BE2C (cell line): ENCODE measurements around the gene AMDHD2.
"Not testable (repeated sequence)": the region's sequence is repeated elsewhere in the genome, so short reads cannot be mapped to it uniquely, and the experiment has no call there.

Source experiments
- DNase-seq: peaks from one replicate; pipeline ENCODE4 v3.0.0-alpha.2; 2020
- H3K27me3 ChIP-seq: fragments of 250-450 bp; sonication (Bioruptor Pico); 2 replicates; pipeline ENCODE4 v1.5.1; 2020; ENCODE audit warnings: mild to moderate bottlenecking
- H3K36me3 ChIP-seq: fragments of 250-450 bp; sonication (Bioruptor Pico); 2 replicates; pipeline ENCODE4 v1.5.1; 2020; ENCODE audit warnings: mild to moderate bottlenecking
- H3K4me1 ChIP-seq: fragments of 250-450 bp; sonication (Bioruptor Pico); 2 replicates; pipeline ENCODE4 v1.5.1; 2020
- H3K4me3 ChIP-seq: 2 replicates; pipeline ENCODE4 v1.5.1; 2011; ENCODE audit warnings: low read depth, low read length
- H3K9me3 ChIP-seq: fragments of 250-450 bp; sonication (Bioruptor Pico); 2 replicates; pipeline ENCODE4 v1.5.1; 2020
- TF ChIP-seq, protein P1 (sequence below): IDR thresholded peaks from 2 replicates; pipeline ENCODE4 v1.5.1; 2012; ENCODE audit warnings: mild to moderate bottlenecking, low read depth, low read length

The AMDHD2 gene

GRCh38 chr16:2537451-2538379 is 17.5 kb downstream of the AMDHD2 start, which contains the start of gene PDPK1:
Gene PDPK1, plus strand, starts transcription at chr16:2538021. Its CDS starts 92 bp downstream, at chr16:2538113.
- Histone ChIP-seq H3K36me3 (no peaks in the 10 kb centered on the region), H3K4me3 (peak within 1 kb of the TSS; percentile 66), H3K9me3 (no peaks in the 10 kb centered on the region), H3K4me1 (no peaks in the 10 kb centered on the region), H3K27me3 (no peaks in the 10 kb centered on the region)
- DNase-seq: peak; percentile 96
- TF ChIP-seq, protein P1, sequence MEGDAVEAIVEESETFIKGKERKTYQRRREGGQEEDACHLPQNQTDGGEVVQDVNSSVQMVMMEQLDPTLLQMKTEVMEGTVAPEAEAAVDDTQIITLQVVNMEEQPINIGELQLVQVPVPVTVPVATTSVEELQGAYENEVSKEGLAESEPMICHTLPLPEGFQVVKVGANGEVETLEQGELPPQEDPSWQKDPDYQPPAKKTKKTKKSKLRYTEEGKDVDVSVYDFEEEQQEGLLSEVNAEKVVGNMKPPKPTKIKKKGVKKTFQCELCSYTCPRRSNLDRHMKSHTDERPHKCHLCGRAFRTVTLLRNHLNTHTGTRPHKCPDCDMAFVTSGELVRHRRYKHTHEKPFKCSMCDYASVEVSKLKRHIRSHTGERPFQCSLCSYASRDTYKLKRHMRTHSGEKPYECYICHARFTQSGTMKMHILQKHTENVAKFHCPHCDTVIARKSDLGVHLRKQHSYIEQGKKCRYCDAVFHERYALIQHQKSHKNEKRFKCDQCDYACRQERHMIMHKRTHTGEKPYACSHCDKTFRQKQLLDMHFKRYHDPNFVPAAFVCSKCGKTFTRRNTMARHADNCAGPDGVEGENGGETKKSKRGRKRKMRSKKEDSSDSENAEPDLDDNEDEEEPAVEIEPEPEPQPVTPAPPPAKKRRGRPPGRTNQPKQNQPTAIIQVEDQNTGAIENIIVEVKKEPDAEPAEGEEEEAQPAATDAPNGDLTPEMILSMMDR: no peak

- not testable (repeated sequence) for H3K27me3 ChIP-seq, H3K4me1 ChIP-seq, H3K36me3 ChIP-seq, H3K9me3 ChIP-seq, DNase-seq, H3K4me3 ChIP-seq
Measured at GRCh38 chr16:2539192-2539844, 19.1 kb downstream of the AMDHD2 start.

GRCh38 chr16:2539845-2540458 is 19.8 kb downstream of the AMDHD2 start:
- not testable (repeated sequence) for H3K4me1 ChIP-seq, H3K4me3 ChIP-seq, H3K9me3 ChIP-seq, H3K27me3 ChIP-seq, H3K36me3 ChIP-seq
- peak; percentile 68 for DNase-seq
- TF ChIP-seq, protein P1: peak; percentile 53

DNA sequence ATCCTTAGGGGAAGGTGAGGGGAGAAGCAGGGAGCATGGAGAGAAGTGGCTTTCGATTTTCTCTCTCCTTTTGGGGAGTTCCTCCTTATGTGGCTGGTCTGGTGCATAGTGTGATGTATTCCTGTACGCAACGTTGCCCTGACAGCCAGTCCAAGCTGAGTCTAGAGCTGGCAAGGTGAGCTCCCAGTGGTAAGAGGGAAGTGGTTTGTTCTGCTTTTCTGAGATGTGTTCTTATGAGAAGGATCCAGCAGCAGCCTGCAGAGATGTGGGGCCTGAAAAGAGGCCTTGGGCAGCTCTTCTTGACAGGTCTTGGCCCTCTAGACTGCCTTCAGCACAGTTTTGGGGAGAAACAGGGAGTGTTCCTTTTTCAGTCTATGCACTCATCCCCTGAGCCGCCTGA is 20.7 kb downstream of the AMDHD2 start:
- not testable (repeated sequence) for H3K9me3 ChIP-seq, H3K4me3 ChIP-seq, H3K4me1 ChIP-seq, H3K36me3 ChIP-seq, DNase-seq, H3K27me3 ChIP-seq

DNA sequence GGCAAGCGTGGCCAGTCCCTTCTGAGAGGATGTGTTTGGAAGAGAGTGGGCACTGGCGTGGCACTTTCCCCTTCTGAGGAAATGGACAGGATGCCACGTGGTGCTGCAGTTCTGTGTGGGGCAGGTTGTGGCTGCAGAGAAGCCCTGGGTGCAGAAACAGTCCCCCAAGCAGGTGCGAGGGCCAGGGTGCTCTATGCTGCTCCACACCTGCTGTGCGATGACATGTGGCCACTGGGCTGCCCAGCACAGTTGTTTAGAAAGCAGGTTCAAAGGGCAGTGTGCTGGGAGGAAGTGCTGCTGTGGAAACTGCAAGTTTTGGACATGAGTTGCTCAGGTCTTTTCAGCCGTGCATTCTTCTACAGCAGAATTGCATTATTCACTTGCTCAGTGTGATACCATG is 21.2 kb downstream of the AMDHD2 start:
- H3K27me3 ChIP-seq, H3K9me3 ChIP-seq, DNase-seq, H3K36me3 ChIP-seq, H3K4me1 ChIP-seq, H3K4me3 ChIP-seq: not testable (repeated sequence)

- H3K4me3 ChIP-seq, H3K36me3 ChIP-seq, DNase-seq, H3K27me3 ChIP-seq, H3K4me1 ChIP-seq, H3K9me3 ChIP-seq: not testable (repeated sequence)
Measured at GRCh38 chr16:2543771-2544170, 23.6 kb downstream of the AMDHD2 start.

- H3K36me3 ChIP-seq, H3K27me3 ChIP-seq, H3K4me1 ChIP-seq, H3K4me3 ChIP-seq, H3K9me3 ChIP-seq, DNase-seq: not testable (repeated sequence)
Measured at GRCh38 chr16:2550283-2550878, 30.2 kb downstream of the AMDHD2 start.

DNA sequence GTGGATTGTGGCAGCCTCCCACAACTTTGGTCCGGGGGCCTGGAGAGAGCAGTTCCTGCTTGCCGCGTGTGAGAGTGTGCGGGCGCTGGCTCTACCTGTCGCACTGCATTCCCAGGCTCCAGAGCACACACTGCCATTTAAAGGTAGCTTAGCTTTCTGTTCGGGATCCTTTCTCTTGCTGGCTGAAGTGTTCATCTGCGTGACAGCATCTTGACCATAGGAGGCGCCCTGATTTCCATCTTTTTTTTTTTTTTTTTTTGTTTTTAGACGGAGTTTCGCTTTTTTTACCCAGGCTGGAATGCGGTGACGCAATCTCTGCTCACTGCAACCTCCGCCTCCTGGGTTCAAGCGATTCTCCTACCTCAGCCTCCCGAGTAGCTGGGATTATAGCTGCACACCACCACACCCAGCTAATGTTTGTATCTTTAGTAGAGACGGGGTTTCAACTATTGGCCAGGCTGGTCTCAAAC is 31.3 kb downstream of the AMDHD2 start:
- not testable (repeated sequence) for H3K4me3 ChIP-seq, H3K27me3 ChIP-seq, H3K36me3 ChIP-seq, H3K9me3 ChIP-seq, DNase-seq, H3K4me1 ChIP-seq

- H3K4me1 ChIP-seq, H3K27me3 ChIP-seq, H3K4me3 ChIP-seq, DNase-seq, H3K36me3 ChIP-seq, H3K9me3 ChIP-seq: not testable (repeated sequence)
Measured at GRCh38 chr16:2554709-2555425, 34.7 kb downstream of the AMDHD2 start.

DNA sequence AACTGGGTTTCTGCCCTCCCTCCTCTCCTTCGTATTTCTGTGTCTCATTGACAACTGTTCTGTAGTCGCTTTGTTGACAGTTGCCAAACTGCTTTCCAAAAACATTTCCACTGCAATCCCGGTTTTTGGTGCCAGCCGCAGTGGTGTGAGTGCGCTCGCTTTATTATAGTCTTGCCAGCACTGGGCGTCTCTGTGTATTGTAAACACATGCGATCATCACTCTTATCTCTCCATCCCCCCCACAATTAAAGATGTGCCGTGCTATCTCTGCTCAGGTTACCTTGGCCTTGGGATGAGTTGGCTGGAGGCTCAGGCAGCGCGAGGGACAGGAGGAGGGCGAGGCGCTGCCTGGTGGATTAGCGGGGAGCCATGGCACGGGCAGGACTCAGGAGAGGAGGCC is 37.0 kb downstream of the AMDHD2 start:
- H3K36me3 ChIP-seq, DNase-seq, H3K4me3 ChIP-seq, H3K27me3 ChIP-seq, H3K4me1 ChIP-seq, H3K9me3 ChIP-seq: not testable (repeated sequence)

- H3K4me1 ChIP-seq, H3K36me3 ChIP-seq, H3K9me3 ChIP-seq, H3K4me3 ChIP-seq, H3K27me3 ChIP-seq, DNase-seq: not testable (repeated sequence)
Measured at GRCh38 chr16:2560131-2560797, 40.1 kb downstream of the AMDHD2 start.
